ENCODE data around the gene NAV2. TPM values are rescaled to one million over a fixed set of nuclear protein-coding genes. Genes with fewer than 3 reads are reported as not detected.

The NAV2 gene
- total RNA-seq, 1 donor from 2014 or later, result 9.6 TPM

DNA sequence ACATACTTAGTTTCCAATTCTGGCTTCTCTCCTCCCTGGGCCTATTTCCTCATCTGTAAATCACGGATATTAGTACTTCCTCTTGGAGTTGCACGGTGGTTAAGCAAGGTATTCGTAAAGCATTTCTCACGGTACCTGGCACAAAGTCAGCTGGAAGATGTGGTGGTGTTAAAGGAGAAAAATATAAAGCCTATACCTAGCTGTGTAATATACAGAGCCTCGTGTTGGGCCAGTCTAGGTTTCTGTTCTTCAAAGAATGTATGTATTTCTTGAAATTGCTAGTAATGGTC is 400.5 kb downstream of the NAV2 start:
- H3K36me3 Mint-ChIP-seq, result peaks cover 10% of the 10 kb centered on the region
- H3K27ac ChIP-seq, result no peak overlapping the region

DNA sequence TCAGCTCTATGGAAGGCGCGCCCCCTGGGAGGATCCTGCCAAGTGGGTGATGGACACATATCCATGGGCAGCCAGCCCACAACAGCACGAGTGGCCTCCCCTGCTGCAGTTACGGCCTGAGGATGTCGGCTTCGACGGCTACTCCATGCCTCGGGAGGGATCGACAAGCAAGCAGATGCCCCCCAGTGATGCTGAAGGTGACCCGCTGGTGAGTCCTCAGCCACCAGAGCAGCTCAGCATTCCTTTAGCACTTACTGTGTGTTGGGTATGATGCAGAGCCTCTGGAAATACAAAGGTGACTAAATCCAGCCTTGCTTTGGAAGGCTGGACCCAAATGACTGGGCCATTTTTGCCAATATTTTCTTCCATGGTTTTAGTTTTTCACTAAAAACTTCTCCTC is 402.0 kb downstream of the NAV2 start:
- H3F3A ChIP-seq (ENCODE audit: low read depth), result no peaks in the 10 kb centered on the region
- H3K36me3 ChIP-seq, result no peaks in the 10 kb centered on the region
- no peaks in the 10 kb centered on the region for H3K9me3 ChIP-seq (ENCODE audit: low read depth)

More for the DNA sequence above, 400.5 kb downstream of the NAV2 start:
- no peaks in the 10 kb centered on the region for H3K9me3 ChIP-seq (ENCODE audit: low read depth)
- H3K4me2 ChIP-seq, result no peak overlapping the region
- peaks cover 2% of the 10 kb centered on the region for H3K27me3 Mint-ChIP-seq (ENCODE audit: insufficient read depth, low read depth)
- H3K27ac Mint-ChIP-seq, result no peak overlapping the region
- no peak overlapping the region for H2AFZ ChIP-seq (replicated peaks)
- no peaks in the 10 kb centered on the region for H3K4me1 ChIP-seq
- no peaks in the 10 kb centered on the region for H3K79me2 ChIP-seq (ENCODE audit: low read depth)
- DNase-seq (ENCODE audit: low spot score), result no peak
- H4K20me1 ChIP-seq (ENCODE audit: low read depth), result peaks cover 5% of the 10 kb centered on the region
- no peaks in the 10 kb centered on the region for H3K36me3 ChIP-seq
- no peaks in the 10 kb centered on the region for H3K27me3 ChIP-seq
- no peak overlapping the region for H3K9ac ChIP-seq
- no peak overlapping the region for H3K4me3 ChIP-seq
- no peaks in the 10 kb centered on the region for H3F3A ChIP-seq (ENCODE audit: low read depth)
- H3K9me3 Mint-ChIP-seq, result no peaks in the 10 kb centered on the region
- H3K4me3 Mint-ChIP-seq, result no peak overlapping the region
- no peak for TF ChIP-seq EZH2phosphoT487 (IDR thresholded peaks at IDR 0.05)
- no peak for TF ChIP-seq EZH2 (IDR thresholded peaks at IDR 0.05)
- TF ChIP-seq, protein P1, sequence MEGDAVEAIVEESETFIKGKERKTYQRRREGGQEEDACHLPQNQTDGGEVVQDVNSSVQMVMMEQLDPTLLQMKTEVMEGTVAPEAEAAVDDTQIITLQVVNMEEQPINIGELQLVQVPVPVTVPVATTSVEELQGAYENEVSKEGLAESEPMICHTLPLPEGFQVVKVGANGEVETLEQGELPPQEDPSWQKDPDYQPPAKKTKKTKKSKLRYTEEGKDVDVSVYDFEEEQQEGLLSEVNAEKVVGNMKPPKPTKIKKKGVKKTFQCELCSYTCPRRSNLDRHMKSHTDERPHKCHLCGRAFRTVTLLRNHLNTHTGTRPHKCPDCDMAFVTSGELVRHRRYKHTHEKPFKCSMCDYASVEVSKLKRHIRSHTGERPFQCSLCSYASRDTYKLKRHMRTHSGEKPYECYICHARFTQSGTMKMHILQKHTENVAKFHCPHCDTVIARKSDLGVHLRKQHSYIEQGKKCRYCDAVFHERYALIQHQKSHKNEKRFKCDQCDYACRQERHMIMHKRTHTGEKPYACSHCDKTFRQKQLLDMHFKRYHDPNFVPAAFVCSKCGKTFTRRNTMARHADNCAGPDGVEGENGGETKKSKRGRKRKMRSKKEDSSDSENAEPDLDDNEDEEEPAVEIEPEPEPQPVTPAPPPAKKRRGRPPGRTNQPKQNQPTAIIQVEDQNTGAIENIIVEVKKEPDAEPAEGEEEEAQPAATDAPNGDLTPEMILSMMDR (IDR thresholded peaks at IDR 0.05), result no peak
- H3K4me1 Mint-ChIP-seq, result peaks cover 5% of the 10 kb centered on the region

DNA sequence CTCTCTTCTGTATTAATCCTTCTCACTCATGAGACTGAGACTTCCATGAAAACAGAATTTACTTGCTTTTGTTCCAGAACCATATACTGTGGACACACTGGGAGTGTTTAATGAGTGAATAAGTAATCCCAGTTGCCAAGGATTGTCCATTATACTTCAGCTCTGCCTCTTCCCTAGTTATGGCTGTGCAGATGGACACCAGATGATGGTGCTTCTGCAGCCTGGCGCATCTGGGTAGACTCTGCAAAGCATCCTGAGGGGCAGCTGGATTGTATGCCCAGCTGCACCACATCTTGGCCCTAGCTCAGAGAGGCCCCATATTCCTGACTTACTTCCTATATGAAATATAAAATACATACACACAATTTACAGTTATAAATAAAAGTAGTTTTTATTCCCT is 404.2 kb downstream of the NAV2 start:
- Mint-ChIP-seq H3K4me3 (no peak overlapping the region), H3K4me1 (peaks cover 5% of the 10 kb centered on the region), H3K27ac (no peak overlapping the region), H3K9me3 (no peaks in the 10 kb centered on the region), H3K27me3 (ENCODE audit: insufficient read depth, low read depth) (peaks cover 6% of the 10 kb centered on the region), H3K36me3 (peaks cover 31% of the 10 kb centered on the region)
- Histone ChIP-seq H3K27ac (no peak overlapping the region), H2AFZ (replicated peaks) (no peak overlapping the region), H4K20me1 (ENCODE audit: low read depth) (no peaks in the 10 kb centered on the region), H3K4me2 (no peak overlapping the region), H3F3A (ENCODE audit: low read depth) (no peaks in the 10 kb centered on the region), H3K79me2 (ENCODE audit: low read depth) (no peaks in the 10 kb centered on the region), H3K36me3 (no peaks in the 10 kb centered on the region), H3K4me3 (no peak overlapping the region), H3K4me1 (no peaks in the 10 kb centered on the region), H3K9me3 (ENCODE audit: low read depth) (no peaks in the 10 kb centered on the region), H3K27me3 (no peaks in the 10 kb centered on the region), H3K9ac (no peak overlapping the region)
- TF ChIP-seq, protein P1 (IDR thresholded peaks at IDR 0.05), result no peak
- TF ChIP-seq EZH2 (IDR thresholded peaks at IDR 0.05), result no peak
- no peak for TF ChIP-seq EZH2phosphoT487 (IDR thresholded peaks at IDR 0.05)
- no peak for DNase-seq (ENCODE audit: low spot score)

More for the DNA sequence above, 402.0 kb downstream of the NAV2 start:
- Histone ChIP-seq H3K4me3 (no peak overlapping the region), H3K9ac (no peak overlapping the region), H2AFZ (replicated peaks) (no peak overlapping the region), H3K4me2 (no peak overlapping the region), H4K20me1 (ENCODE audit: low read depth) (peaks cover 5% of the 10 kb centered on the region), H3K27me3 (no peaks in the 10 kb centered on the region), H3K79me2 (ENCODE audit: low read depth) (no peaks in the 10 kb centered on the region), H3K27ac (no peak overlapping the region), H3K4me1 (no peaks in the 10 kb centered on the region)
- no peak for DNase-seq (ENCODE audit: low spot score)
- Mint-ChIP-seq H3K27me3 (ENCODE audit: insufficient read depth, low read depth) (peaks cover 6% of the 10 kb centered on the region), H3K9me3 (no peaks in the 10 kb centered on the region), H3K27ac (no peak overlapping the region), H3K36me3 (peaks cover 19% of the 10 kb centered on the region), H3K4me3 (no peak overlapping the region), H3K4me1 (peaks cover 5% of the 10 kb centered on the region)
- TF ChIP-seq EZH2phosphoT487 (IDR thresholded peaks at IDR 0.05) (no peak), EZH2 (IDR thresholded peaks at IDR 0.05) (no peak)
- TF ChIP-seq, protein P1 (IDR thresholded peaks at IDR 0.05), result no peak

Data from neural progenitor cell (in vitro differentiated cells).